Spleen (tissue), 11 donors: ENCODE results near the gene PLCG2. TPM values are rescaled to one million over a fixed set of nuclear protein-coding genes. Genes with fewer than 3 reads are reported as not detected.

ENCODE experiments used
- DNase-seq: peaks from one replicate; pipeline ENCODE4 v3.0.0-alpha.2; 2020
- H3K27ac ChIP-seq, 8 donors: fragments of 200-600 bp; sonication (generic) in 7 of 8; 1 replicate in 4 of 8; 2 replicates in 4 of 8; pipeline versions ENCODE4 v1.5.0 to v1.8.0; 2016 to 2021; ENCODE audit warnings: inconsistent platforms in 4 of 8, mild to moderate bottlenecking in 4 of 8, moderate library complexity in 1 of 8
- H3K27me3 ChIP-seq, 7 donors: fragments of 200-600 bp; sonication (generic) in 6 of 7; replicated peaks in 1 of 7; 1 replicate in 4 of 7; 2 replicates in 3 of 7; pipeline versions ENCODE4 v1.5.0 to v1.8.0; 2016 to 2021; ENCODE audit warnings: inconsistent platforms in 3 of 7, mild to moderate bottlenecking in 1 of 7
- H3K36me3 ChIP-seq, 6 donors: fragments of 200-600 bp; sonication (generic) in 5 of 6; 1 replicate in 4 of 6; 2 replicates in 2 of 6; pipeline versions ENCODE4 v1.5.0 to v1.8.0; 2016 to 2021; ENCODE audit warnings: inconsistent platforms in 2 of 6
- H3K4me1 ChIP-seq, 6 donors: fragments of 200-600 bp; sonication (generic) in 5 of 6; 1 replicate in 3 of 6; 2 replicates in 3 of 6; pipeline versions ENCODE4 v1.5.0 to v1.8.0; 2016 to 2021; ENCODE audit warnings: inconsistent platforms in 3 of 6
- H3K4me3 ChIP-seq, 8 donors: fragments of 200-600 bp; sonication (generic) in 7 of 8; 1 replicate in 4 of 8; 2 replicates in 4 of 8; pipeline versions ENCODE4 v1.5.0 to v1.8.0; 2016 to 2021; ENCODE audit warnings: inconsistent platforms in 4 of 8, mild to moderate bottlenecking in 4 of 8, moderate library complexity in 2 of 8
- H3K9me3 ChIP-seq, 8 donors: fragments of 200-600 bp; sonication (generic) in 7 of 8; 1 replicate in 4 of 8; 2 replicates in 4 of 8; pipeline versions ENCODE4 v1.5.0 to v1.8.0; 2016 to 2021; ENCODE audit warnings: inconsistent platforms in 4 of 8
- POLR2A ChIP-seq, 3 donors: fragments of 450-650 bp; IDR thresholded peaks; one replicate each; pipeline ENCODE4 v1.5.1; 2017; ENCODE audit warnings: antibody characterized with exemption in 3 of 3, mild to moderate bottlenecking in 1 of 3
- POLR2AphosphoS5 ChIP-seq, 3 donors: sonication (generic); formaldehyde crosslinking; IDR thresholded peaks; one replicate each; pipeline ENCODE4 v1.5.1; 2017; ENCODE audit warnings: antibody characterized with exemption in 3 of 3
- WGBS, 5 donors: extraction: QIAGEN DNeasy Blood & Tissue Kit in 3 of 5; methylation state at CpG; one replicate each; pipeline versions ENCODE4 v1.1.5 to v1.1.7; 2013 to 2018; 5-methylcytosine and 5-hydroxymethylcytosine counted together
- intact Hi-C: fragments of 100-400 bp; cut with DNase I; formaldehyde crosslinking; loops from one replicate; pipeline ENCODE4 v1.15.0; 2023; ENCODE audit warnings: low total_unique reads
- polyA plus RNA-seq, 3 donors: library from polyadenylated mRNA; stranded (reverse); fragments of 200-250 nt; gene quantifications; one replicate each; pipeline ENCODE4 v1.2.1, GENCODE V29; 2013
- total RNA-seq, 7 donors: library from RNA; depleted of rRNA in 3 of 7; stranded (reverse); fragments of >200 nt in 3 of 7; fragmentation: NEBNext Ultra II Directional in 4 of 7; extraction: Animal tissue kit (Norgen Biotek cat#: 25700) in 4 of 7; gene quantifications; one replicate each; pipeline versions ENCODE4 v1.1.0 to v1.2.1, GENCODE V29; 2016 to 2021
- TF ChIP-seq, protein P1 (sequence below), 11 experiments: fragments of 200-600 bp in 7 of 11; fragments of 450-650 bp in 4 of 11; sonication (generic) in 4 of 11; IDR thresholded peaks in 8 of 11; conservative IDR thresholded peaks in 3 of 11; 1 replicate in 7 of 11; 2 replicates in 4 of 11; pipeline versions ENCODE4 v1.4.0 to v1.8.0; 2016 to 2021; ENCODE audit warnings: antibody characterized with exemption in 11 of 11, inconsistent platforms in 4 of 11, mild to moderate bottlenecking in 1 of 11
- donor health status: healthy with polysubstance abuse.
- donor health status: DM: no; HTN: no; CAD: no; lungs with moderate emphysema.
- donor health status: DM: no; HTN: no; CAD: no.
- donor health status: Bipolar disorder and iron deficiency.
- donor health status: healthy.
- donor health status: DM: no; HTN: no; CAD: no.
- donor health status: DM: yes; HTN: yes; CAD: no.

PLCG2 gene
- total and polyA plus RNA-seq, 10 donors, result 57.1 to 277 (median 145) TPM

DNA sequence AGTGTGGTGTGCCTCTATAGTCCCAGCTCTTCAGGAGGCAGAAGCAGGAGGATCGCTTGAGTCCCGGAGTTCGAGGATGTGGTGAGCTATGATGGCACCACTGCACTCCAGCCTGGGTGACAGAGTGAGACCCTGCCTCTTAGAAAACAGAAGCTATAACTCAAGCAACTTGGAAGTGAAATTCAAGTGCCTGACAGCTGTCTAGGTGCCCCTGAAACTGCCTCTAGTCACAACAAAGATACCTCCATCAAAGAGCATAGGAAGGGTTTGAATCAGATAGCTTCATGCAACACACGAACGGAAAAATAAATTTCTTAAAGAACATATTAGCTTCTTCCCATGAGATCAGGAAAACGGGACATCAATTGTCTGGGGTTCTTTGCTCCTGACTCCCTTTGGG lies 860 bp upstream of the PLCG2 start:
- intact Hi-C loops, result no loop called here
- peak overlapping the region in 2 of 8 donors; percentile 95 to 97 for H3K27ac ChIP-seq

DNA sequence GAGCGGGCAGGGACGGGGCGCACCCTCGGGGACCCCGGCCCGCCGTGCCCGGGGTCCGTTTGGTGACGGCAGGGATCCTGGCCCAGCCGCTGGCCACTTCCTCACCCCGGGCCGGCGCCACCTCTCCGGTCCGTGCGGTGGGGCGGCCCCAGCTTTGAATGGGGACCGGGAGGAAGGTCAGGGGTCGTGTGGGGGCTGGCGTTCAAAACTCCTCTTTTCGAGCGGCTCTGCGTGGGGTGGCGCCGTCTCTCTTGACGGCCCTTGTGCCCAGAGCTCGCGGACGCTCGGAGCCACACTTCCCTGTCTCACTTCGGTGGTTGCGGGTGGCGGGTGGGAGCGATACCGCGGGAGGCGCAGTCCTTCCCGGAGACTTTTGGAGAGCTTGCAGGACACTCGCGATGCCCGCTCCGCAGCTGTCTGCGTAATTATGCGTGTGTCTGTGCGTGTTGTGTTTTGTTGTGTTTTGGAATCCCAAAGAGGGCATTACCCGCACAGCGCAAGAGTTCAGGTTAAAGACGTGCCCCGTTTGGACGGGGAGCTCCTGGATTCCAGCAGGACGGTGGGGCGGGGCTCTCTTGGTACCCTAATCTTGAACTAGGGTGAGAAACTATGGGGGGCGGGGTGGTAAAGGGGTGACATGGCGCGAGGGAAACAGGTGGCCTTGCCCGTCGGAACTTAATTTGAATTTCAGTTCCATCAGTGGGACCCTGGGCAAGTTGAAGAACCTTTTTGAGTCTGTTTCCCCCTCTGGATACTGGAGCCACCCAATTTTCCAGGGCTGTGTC lies 637 bp downstream of the PLCG2 start:
- Histone ChIP-seq H3K4me3 (peak overlapping the region; percentile 74 to 98 (median 86)), H3K27ac (peak overlapping the region; percentile 75 to 97 (median 92)), H3K4me1 (peaks cover 14 to 74% (median 61%) of the 10 kb centered on the region in 6 donors), H3K9me3 (no peaks in the 10 kb centered on the region), H3K36me3 (no peaks in the 10 kb centered on the region), H3K27me3 (peaks cover 0 to 4% (median 0%) of the 10 kb centered on the region in 7 donors)
- TF ChIP-seq POLR2AphosphoS5 (IDR thresholded peaks at IDR 0.05), result peak in 1 of 3 donors; percentile 28
- TF ChIP-seq, protein P1, sequence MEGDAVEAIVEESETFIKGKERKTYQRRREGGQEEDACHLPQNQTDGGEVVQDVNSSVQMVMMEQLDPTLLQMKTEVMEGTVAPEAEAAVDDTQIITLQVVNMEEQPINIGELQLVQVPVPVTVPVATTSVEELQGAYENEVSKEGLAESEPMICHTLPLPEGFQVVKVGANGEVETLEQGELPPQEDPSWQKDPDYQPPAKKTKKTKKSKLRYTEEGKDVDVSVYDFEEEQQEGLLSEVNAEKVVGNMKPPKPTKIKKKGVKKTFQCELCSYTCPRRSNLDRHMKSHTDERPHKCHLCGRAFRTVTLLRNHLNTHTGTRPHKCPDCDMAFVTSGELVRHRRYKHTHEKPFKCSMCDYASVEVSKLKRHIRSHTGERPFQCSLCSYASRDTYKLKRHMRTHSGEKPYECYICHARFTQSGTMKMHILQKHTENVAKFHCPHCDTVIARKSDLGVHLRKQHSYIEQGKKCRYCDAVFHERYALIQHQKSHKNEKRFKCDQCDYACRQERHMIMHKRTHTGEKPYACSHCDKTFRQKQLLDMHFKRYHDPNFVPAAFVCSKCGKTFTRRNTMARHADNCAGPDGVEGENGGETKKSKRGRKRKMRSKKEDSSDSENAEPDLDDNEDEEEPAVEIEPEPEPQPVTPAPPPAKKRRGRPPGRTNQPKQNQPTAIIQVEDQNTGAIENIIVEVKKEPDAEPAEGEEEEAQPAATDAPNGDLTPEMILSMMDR (IDR thresholded peaks at IDR 0.05 in 8 of 11, conservative IDR thresholded peaks at IDR 0.05 in 3 of 11), result peak in 3 of 11 experiments; percentile 6 to 14 (median 14)
- no peak for TF ChIP-seq POLR2A (IDR thresholded peaks at IDR 0.05)
- intact Hi-C loops, result loop anchor here (10.0 kb wide), 1 partner anchor 85 kb away; no protein-coding TSS in a partner anchor
- peak; percentile 91 for DNase-seq
- WGBS, 5 donors, result 0 to 3% (median 2%) methylated on average over 33 to 58 of the region's 58 CpGs

More for the DNA sequence above, 860 bp upstream of the PLCG2 start:
- peak; percentile 52 for DNase-seq
- no peaks in the 10 kb centered on the region for H3K9me3 ChIP-seq
- TF ChIP-seq POLR2A (IDR thresholded peaks at IDR 0.05) (no peak), POLR2AphosphoS5 (IDR thresholded peaks at IDR 0.05) (no peak)
- TF ChIP-seq, protein P1 (IDR thresholded peaks at IDR 0.05 in 8 of 11, conservative IDR thresholded peaks at IDR 0.05 in 3 of 11), result no peak
- H3K27me3 ChIP-seq, result peaks cover 0 to 4% (median 0%) of the 10 kb centered on the region in 7 donors
- H3K4me1 ChIP-seq, result peaks cover 10 to 74% (median 59%) of the 10 kb centered on the region in 6 donors
- H3K4me3 ChIP-seq, result peak overlapping the region in 2 of 8 donors; percentile 86 to 87
- 74 to 85% (median 79%) methylated on average over 6 of the region's 6 CpGs for WGBS, 5 donors
- no peaks in the 10 kb centered on the region for H3K36me3 ChIP-seq

DNA sequence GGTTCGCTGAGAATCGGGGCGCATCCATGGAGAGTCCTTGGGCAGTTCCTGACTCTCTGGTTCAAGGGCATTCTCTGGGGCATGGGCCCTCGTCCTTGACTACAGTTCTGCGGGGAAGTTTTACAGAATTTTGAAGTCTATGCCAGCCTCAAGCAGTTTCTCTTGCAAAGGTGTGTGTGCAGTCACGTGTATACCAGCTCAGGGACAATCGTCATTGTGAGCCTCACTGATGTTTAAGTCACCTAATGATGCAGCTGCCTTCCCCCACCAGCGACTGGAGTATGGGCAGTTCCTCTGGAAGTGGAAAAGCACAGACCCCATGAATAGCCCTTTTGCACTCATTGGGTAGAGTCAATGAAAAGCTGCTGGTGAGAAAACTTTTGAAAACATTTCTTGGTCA lies 1.3 kb downstream of the PLCG2 start:
- peaks cover 0 to 4% (median 0%) of the 10 kb centered on the region in 7 donors for H3K27me3 ChIP-seq
- intact Hi-C loops, result loop anchor here (10.0 kb wide), 1 partner anchor 84 kb away; no protein-coding TSS in a partner anchor
- peak overlapping the region; percentile 74 to 98 (median 86) for H3K4me3 ChIP-seq
- H3K27ac ChIP-seq, result peak overlapping the region in 7 of 8 donors; percentile 75 to 97 (median 95)
- H3K9me3 ChIP-seq, result no peaks in the 10 kb centered on the region
- TF ChIP-seq, protein P1 (IDR thresholded peaks at IDR 0.05 in 8 of 11, conservative IDR thresholded peaks at IDR 0.05 in 3 of 11), result no peak
- peak in 1 of 3 donors; percentile 27 for TF ChIP-seq POLR2AphosphoS5 (IDR thresholded peaks at IDR 0.05)
- DNase-seq, result no peak
- peaks cover 0 to 3% (median 0%) of the 10 kb centered on the region in 6 donors for H3K36me3 ChIP-seq
- H3K4me1 ChIP-seq, result peaks cover 14 to 74% (median 59%) of the 10 kb centered on the region in 6 donors
- 49 to 60% (median 55%) methylated on average over 8 of the region's 8 CpGs for WGBS, 5 donors

DNA sequence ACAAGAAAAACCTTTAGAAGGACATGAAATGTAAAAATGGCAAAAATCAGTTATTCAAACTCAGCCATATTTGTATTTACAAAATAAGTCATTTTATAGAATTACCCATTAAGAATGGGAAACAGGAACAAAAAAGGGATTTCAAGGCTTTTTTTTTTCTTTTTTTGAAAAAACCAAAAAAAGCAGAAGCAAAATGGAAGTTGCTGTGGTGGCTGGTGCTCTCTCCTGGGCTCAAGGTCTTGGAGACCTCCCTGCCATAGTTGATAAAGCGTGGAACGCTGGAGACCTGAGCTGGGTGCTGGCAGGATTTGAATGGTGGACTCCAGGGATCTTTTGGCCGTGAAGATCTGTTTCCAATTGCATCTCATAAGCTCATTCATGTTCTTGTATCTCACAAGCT lies 3.1 kb downstream of the PLCG2 start:
- DNase-seq, result no peak
- Histone ChIP-seq H3K4me3 (no peak overlapping the region), H3K36me3 (peaks cover 0 to 22% (median 4%) of the 10 kb centered on the region in 6 donors), H3K9me3 (no peaks in the 10 kb centered on the region), H3K27ac (peak overlapping the region in 4 of 8 donors; percentile 10 to 95 (median 53)), H3K27me3 (peaks cover 0 to 4% (median 0%) of the 10 kb centered on the region in 7 donors), H3K4me1 (peaks cover 14 to 87% (median 66%) of the 10 kb centered on the region in 6 donors)
- intact Hi-C loops, result loop anchor here (10.0 kb wide), 1 partner anchor 83 kb away; no protein-coding TSS in a partner anchor
- 83 to 94% (median 90%) methylated on average over 3 of the region's 3 CpGs for WGBS, 5 donors
- TF ChIP-seq POLR2AphosphoS5 (IDR thresholded peaks at IDR 0.05) (no peak), POLR2A (IDR thresholded peaks at IDR 0.05) (no peak)
- TF ChIP-seq, protein P1 (IDR thresholded peaks at IDR 0.05 in 8 of 11, conservative IDR thresholded peaks at IDR 0.05 in 3 of 11), result no peak
